Activated CD4-positive, alpha-beta T cell treated with anti-CD3 and anti-CD28 coated beads for 24 hours (primary cell): ENCODE data around the gene ABLIM2.

Source experiments
- DNase-seq, 2 donors: peaks; one replicate each; pipeline ENCODE4 v3.0.0-alpha.2; 2020; ENCODE audit warnings: low read depth in 2 of 2

ABLIM2 gene

GRCh38 chr4:8084712-8085490, 73.7 kb downstream of the ABLIM2 start:
- DNase-seq: no peak

GRCh38 chr4:8084031-8084660, 74.5 kb downstream of the ABLIM2 start:
- no peak for DNase-seq

GRCh38 chr4:8083086-8083825, 75.4 kb downstream of the ABLIM2 start:
- DNase-seq: no peak

- no peak for DNase-seq
These were observed 76.0 kb downstream of the ABLIM2 start for GRCh38 chr4:8082517-8083055.

GRCh38 chr4:8081621-8082516, 76.7 kb downstream of the ABLIM2 start:
- DNase-seq: no peak

GRCh38 chr4:8081171-8081570, 77.4 kb downstream of the ABLIM2 start:
- DNase-seq: no peak

- DNase-seq: no peak
These were observed 77.9 kb downstream of the ABLIM2 start for GRCh38 chr4:8080754-8081065.

- no peak for DNase-seq
These were observed 78.5 kb downstream of the ABLIM2 start for GRCh38 chr4:8079916-8080753.

GRCh38 chr4:8079031-8079885, 79.4 kb downstream of the ABLIM2 start:
- no peak for DNase-seq

GRCh38 chr4:8078610-8079015, 80.0 kb downstream of the ABLIM2 start:
- no peak for DNase-seq

GRCh38 chr4:8078109-8078494, 80.5 kb downstream of the ABLIM2 start:
- DNase-seq: no peak

GRCh38 chr4:8077181-8078108, 81.2 kb downstream of the ABLIM2 start:
- DNase-seq: no peak

GRCh38 chr4:8076023-8076422, 82.6 kb downstream of the ABLIM2 start:
- no peak for DNase-seq

- no peak for DNase-seq
These were observed 85.3 kb downstream of the ABLIM2 start for GRCh38 chr4:8073206-8073863.

- no peak for DNase-seq
These were observed 86.2 kb downstream of the ABLIM2 start for GRCh38 chr4:8072235-8072968.

GRCh38 chr4:8071766-8072165, 86.8 kb downstream of the ABLIM2 start:
- DNase-seq: no peak
